ENCODE measurements around the gene FAM180A.
"Not testable (repeated sequence)": the region's sequence is repeated elsewhere in the genome, so short reads cannot be mapped to it uniquely, and the experiment has no call there.

Gene FAM180A

DNA sequence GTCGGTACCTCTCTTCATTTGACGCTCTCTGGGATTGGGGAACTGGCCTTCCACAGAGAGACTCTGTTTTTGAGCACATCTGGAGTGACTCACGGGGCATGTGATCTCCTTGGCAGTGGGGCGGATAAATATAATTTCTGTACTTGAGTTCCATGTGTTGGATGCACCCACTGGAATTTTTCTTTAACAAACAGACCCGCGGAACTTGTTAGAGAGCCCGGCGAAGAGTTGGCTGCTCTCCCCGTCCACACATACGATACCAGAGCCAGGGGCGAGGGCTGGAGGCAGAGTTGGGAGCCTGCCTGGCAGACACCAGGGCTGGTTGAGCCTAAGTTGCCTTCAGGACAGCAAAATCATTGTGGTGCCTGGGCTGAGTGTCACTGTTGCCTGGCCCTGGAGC is at the start of gene FAM180A:
TSS of gene FAM180A (minus strand) at position 44 of the 400 bp plus-strand sequence. CDS start 233 bp downstream, outside the sequence.
- DNase-seq = no peak

DNA sequence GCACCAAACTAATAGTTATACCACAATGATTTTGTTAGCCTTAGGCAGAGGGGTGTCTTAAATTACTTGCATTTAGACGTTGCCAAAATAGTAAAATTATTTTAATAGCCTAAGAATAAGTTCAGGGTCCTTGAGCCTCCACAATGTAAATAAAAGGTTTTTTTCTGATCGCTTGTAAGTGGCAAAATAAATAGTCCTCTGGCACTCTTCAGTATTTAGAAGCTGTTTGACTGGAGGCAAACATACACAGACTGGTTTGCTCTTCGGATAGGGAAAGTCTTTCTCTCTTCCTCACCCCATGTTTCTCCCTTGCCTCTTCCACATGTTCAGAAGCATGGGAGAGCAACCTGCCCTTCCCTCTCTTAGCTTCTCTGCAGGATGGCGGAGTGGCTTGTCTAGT is 49.5 kb upstream of the FAM180A start:
- DNase-seq = peak; percentile 80

DNA sequence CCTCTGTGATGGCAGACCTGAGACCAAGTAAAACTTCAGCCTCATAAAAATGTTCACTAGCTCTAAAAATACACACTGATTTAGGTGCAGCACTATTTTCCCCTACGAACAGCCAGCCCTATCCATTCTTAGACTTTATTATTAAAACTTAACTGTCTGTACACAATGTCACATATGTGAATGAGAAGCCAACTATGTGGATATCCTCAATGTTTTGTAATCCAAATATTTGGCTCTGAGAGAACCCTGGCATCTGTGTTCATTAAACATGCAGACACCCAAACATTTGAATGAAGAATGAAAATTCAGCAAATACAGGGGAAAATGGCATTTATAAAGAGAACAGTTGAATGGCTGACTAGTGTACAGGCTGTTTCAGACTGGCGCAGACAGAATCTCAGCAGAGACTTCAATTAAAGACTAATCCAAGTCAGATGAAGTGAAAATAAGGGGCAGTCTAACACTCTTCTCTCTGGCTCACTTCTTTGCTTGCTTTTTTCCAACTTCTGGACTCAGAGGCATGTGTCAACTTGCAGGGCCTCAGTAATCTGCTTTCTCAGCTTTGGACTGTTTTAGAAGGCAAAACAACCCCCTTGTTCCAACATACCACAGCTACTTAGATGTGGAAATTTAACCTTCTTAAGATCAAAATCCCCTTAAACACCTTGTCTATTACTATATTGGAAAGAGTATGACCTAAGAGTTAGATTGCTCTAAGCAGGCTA is 47.4 kb upstream of the FAM180A start:
- DNase-seq = no peak

DNA sequence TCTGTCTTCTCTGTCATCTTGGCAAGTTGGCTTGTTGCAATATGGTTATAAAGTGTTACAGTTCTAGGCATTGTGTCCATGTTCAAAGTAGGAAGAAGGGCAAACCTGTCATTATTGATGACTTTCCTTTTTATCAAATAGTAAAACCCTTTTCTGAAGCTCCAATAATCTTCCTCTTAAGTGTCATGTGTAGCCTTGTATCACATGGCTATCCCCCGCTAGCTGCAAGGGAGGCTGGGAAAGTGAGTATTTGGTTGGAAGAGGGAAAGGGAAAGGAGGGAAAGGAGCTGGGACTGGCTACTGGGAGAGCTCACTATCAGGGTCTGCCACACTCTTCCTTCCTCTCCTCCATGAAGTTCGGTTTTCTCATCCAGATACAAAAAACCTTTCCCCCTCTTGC is 45.2 kb upstream of the FAM180A start:
- no peak for DNase-seq

DNA sequence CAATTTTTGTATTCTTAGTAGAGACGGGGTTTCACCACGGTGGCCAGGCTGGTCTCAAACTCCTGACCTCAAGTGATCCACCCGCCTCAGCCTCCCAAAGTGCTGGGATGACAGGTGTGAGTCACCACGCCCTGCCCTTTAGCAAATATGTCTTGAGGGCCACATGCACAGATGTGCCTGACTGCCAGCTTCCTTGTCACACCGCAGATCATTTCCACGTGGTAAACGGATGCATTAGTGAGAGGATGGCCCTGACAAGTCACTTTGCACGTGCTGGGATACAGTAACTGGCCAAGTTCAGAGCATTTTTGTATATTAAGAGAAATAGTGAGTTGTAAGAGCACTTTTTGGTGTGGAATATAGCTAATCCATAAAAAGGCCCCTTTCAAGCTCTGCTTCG is 44.3 kb upstream of the FAM180A start:
- no peak for DNase-seq

DNA sequence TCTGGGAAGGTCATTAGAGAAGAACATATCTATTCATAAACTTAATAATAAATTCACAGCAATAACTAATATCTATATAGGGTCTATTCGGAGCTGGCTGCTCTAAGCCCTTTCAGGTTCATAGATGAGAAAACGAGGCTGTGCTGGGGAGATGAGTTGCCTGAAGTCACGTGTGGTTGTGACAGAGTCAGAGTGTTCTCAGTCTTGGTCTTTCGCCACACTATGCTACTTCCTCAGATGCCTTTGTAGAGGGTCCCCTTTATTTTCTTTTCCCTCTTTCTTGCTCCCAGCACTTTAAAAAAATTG is 43.7 kb upstream of the FAM180A start:
- no peak for DNase-seq

DNA sequence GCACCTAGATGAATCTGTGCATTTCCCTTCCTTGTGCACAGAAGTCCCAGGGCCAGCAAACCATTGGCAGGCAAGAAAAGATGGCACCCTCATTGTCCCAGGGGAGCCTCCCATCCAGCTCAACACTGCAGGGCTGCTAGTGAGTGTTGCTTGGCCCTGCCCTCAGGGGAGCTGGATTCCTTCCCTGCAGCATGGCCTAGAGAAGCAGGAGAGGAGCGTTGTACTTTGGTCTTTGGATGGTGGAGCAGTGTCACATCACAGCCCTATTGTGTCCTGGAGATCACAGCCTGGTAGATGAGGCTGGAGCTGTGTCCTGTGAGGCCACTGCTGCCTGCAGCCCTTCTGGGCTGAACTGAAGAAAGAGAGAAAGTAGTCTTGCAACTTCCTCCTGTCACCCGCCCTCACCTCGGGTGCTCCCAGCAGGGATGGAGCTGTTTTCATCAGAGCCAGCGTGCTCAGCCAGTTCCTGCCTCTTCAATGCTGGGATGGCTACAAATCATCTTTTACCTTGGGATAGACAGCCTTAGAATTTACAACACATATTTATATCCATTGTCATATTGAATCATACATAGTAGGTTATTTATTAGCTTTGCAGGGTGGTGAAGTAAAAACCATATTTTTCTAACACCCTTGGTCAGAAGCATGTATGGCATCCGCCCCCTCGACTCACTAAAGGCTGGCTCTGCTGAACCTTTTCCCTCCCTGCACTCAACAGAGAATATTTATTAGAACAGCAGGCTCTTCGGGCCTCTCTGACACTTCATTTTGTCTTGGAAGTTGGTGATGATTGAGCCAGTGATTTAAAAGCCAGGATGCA is 43.1 kb upstream of the FAM180A start:
- DNase-seq = no peak

DNA sequence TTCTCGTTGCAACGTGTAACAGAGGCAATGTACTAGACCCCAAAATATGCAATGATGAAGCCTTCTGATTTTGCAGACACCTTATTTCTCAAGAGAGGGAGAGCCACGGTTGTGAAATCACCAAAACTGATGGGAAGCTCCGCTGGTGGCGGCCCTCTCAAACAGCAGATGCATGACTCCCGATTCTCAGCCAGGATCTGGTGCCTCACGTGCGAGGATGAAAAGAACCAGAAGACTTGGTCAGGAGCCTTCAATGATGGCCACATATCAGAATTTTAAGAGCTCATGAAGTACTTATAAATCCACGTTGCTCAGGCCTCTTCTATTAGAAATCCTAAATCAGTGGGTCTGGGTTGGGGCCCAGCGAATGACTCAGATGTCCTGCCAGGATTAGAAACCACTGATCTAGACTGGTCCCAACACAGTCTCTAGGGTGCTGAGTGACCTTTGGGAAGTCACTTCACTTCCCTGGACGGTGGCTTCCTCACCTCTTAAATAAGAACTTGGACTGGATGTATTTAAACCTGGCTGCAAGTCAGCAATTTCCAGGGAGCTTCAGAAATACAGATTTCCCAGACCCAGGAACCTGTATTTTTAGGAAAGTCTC is 41.9 kb upstream of the FAM180A start:
- no peak for DNase-seq

DNA sequence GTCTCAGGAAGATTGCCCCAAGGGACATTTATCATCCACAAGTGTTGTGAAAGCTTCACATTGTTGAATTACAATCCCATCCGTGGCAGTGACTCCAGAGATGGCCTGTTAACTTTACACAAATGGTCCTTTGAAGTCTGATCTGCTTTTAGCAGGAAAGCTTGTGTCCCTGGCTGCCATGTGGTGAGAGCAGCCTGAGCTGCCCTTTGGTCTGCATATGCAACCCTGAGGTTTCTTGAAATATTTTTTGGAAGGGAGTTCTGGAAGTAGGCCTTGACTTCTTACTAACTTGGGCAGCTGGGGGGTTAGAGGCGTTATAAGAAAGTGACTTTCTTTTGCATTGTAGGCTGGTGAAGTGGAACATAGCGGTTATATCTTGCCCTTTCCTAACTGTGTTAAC is 41.3 kb upstream of the FAM180A start:
- DNase-seq = no peak

DNA sequence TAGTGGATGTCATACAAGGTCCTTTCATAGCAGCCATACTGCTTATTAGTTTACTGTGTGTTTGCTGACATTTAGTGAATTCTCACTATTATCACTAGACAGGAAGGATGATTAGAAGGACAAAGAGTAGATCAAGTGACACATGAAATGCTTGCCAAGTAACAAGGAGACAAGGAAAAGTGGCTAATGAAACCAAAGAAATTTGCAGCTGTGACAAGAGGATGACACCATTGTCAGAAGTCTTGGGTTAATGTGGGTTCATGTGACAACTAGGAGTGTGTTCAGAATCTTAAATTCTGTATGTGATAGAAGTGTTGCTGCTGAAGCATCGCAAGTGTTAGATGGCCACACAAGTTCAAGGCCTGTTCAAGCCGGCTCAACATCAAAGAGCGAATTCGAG is 40.8 kb upstream of the FAM180A start:
- no peak for DNase-seq

DNA sequence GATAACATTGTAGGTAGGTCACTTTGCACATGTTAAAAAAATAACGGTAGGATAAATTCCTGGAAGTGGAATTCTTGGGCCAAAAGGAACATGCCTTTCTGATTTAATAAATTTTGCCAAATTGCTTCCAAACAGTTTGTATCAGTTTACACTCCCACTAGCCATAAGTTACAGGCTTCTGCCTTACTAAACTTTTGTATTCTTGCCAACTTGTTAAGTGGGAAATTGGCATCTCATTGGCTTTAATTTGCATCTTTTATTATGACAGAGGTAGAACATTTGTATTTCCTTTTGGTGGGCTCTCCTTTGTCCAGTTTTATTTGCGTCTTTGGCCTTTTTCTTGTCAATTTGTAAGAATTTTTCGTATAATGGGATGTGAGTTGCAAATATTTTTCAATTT is 38.3 kb upstream of the FAM180A start:
- DNase-seq = no peak

DNA sequence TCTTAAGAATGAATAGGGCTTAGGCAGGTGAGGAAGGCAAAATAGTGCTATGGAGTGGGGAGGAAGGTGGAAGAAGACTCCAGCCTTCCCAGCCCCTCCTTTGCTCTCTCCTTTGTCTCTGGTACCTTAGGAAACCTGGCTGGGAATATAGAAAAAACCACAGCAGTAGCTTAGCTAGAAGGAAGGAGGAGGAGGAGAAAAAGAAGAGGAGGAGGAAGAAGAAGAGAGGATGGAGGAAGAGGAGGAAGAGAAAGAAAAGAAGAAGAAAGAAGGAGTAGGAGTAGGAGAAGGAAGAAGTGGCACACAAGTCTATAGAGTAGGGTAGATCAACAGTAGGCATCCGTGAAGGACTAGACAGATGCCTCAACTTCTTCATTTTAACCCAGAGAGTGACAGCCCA is 36.5 kb upstream of the FAM180A start:
- no peak for DNase-seq

DNA sequence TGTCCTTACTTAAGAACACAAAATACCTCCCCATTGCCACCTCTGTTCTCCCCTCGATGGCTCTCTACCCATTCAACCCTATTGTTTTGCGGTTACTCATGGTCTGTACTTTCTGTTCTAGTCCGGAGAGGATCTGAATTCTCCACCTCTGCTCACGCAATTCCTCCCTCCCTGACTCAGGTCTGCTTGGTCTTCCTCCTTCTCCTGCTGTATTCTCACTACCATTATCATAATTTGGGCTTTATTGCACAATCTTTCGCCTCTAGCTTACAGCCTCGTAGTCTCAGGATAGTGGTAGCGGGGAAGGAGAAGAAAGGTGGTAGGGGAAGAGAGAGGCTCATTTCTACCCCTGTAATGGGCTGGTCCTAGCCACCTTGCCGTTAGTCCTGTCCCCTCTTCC is 35.4 kb upstream of the FAM180A start:
- DNase-seq = no peak

DNA sequence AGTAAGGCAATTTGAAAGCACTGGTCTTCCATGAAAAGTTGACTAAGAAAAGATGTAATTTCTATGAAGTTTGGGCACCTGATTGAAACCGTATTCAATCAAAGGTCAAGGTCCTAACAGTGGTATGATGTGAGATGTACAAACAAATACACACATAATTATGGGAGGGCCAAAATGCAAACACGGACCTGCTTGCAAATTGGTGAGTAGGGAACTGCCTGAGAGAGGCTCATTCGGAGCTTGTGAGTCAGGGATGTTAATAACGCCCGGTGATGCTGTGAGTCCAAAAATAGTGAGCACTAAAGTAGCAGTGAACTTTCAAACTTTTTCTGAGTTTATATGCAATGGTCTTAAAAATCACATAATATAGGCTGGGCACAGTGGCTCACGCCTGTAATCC is 34.2 kb upstream of the FAM180A start:
- DNase-seq = no peak

DNA sequence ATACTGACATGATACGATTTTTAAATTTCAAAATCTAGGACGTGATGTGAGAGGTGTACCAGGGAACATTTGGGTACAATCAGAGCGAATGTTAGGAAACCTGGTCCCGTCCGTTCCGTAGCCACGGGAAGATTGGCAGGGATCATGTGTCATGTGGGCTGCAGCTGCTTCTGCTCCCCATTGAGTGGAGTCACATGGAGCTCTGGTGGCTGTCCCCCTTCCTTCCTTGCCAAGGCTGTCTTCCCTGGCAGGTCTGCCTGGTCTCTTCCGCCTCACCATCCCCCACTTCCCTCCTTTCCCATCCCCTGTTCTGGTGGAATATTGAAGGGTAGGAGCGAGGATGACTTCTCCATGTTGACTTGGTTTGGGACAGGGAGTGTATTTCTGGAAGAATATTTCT is 33.8 kb upstream of the FAM180A start:
- DNase-seq = no peak

DNA sequence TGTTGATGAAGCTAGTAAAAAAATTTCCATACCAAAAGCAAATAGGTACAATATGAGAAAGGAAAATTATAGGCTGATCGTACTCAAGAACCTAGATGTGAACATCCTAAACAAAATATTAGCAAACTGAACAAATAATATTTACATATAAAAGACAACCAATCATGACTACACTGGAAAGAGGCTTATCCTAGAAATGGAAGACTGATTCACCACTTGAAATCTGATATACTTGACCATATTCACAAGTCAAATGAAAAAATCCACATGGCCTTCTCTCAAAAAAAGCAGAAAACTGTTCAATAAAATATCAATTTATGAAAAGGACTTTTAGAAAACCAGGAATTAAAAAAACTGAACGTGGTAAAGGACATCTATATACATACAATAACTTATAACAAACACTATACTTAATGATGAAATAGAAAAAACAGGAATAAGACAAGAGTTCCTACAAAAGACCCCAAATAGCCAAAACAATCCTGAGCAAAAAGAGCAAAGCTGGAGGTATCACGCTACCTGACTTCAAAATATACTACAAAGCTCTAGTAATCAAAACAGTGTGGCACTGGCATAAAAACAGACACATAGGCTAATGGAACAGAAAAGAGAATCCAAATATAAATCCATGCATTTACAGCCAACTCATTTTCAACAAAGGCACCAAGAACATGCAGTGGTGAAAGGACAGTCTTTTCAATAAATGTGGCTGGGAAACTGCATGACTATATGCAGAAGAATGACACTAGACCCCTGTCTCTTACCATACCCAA is 29.2 kb upstream of the FAM180A start:
- DNase-seq = no peak

DNA sequence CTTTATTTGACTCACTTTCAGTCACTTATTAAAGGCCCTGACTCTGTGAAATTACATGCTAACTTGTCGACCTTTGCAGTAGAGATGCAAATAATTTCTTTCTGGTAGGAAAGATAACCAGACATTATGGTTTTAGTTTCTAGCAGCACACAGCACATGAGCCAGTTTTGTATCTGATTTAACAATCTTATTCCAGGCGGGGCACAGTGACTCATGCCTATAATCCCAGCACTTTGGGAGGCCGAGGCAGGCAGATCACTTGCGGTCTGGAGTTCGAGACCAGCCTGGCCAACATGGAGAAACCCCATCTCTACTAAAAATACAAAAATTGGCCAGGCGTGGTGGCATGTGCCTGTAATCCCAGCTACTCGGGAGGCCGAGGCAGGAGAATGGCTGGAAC is 27.3 kb upstream of the FAM180A start:
- DNase-seq = not testable (repeated sequence)

DNA sequence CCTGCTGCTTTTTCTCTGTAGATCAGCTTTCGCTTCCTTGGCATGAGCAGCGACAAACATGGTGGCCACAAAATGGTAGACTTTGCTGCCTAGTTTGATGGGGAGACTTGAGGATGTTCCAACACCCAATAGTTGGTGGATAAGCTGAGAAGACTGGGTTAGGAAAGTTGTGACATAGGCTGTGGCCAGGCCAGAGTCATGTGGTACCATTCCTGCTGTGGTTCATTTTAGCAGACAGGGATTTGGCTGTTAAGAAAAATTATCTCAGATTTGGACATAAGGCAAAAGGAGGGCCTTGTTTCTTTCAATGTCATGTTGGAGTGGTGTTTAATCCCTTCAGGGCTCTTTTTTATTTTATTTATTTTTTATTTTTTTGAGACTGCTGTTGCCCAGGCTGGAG is 26.6 kb upstream of the FAM180A start:
- no peak for DNase-seq

DNA sequence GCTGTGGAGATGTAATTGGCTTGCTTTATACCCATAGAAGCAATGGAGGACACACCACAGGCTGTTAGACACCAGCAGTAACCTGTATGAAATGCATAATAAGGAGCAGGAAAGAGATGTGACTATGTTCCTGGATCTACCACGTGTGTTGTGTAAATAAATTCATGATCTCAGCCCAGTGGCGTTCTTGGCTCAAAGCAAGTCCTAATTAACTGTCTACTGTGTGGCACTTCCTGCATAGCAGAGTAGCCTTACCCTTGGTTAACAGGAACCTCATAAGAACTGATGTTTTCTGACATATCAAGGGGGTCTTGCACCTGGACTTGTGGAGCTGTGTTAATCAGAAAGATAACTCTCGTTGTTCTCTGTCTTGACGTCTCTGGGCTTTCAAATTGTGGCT is 25.7 kb upstream of the FAM180A start:
- DNase-seq = peak; percentile 69

DNA sequence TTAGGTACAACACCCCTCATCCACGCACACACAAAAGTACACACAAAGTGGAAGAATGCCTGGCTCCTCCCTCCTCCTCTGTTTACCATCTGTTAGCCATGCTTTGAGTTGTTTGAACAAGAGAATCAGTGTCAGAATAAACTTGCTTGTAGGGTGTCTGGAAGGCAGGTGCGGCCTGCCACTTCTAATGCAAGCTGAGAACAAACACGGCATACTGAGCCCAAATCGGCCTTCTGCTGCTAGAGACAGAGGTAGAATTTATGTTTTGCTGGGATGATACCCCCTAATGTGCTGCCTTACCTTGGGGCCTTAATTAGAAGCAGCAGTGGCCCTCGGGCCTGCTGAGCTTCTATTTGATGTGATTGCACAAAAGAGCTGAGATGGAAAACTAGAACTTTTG is 24.9 kb upstream of the FAM180A start:
- DNase-seq = peak; percentile 86

DNA sequence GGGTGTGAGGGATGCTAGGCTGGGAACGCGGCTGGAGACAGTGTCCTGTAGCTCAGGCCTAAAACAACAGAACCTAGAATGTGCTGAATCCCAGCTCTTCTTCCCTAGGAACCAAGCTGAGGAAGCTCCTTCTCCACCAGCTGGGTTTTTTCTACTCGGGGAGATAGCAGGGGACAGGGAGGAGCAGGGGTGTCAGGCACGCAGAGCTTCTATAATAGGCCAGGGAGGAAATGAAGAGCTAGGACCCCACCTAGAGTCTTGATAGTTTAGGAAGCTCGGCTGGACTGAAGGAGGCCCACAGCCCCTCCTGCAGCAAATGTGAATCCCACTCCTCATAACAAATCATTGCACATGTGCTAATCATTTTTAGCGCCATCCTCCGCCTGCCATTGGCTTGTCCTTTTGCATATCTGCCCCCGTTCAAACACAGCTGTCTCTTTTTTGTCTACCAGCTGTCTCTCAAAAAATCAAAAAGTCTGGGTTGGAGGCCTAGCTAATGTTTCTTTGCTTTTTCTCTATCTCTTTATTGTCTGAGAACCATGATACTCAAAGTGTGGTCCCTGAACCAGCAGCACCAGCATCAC is 24.1 kb upstream of the FAM180A start:
- no peak for DNase-seq

DNA sequence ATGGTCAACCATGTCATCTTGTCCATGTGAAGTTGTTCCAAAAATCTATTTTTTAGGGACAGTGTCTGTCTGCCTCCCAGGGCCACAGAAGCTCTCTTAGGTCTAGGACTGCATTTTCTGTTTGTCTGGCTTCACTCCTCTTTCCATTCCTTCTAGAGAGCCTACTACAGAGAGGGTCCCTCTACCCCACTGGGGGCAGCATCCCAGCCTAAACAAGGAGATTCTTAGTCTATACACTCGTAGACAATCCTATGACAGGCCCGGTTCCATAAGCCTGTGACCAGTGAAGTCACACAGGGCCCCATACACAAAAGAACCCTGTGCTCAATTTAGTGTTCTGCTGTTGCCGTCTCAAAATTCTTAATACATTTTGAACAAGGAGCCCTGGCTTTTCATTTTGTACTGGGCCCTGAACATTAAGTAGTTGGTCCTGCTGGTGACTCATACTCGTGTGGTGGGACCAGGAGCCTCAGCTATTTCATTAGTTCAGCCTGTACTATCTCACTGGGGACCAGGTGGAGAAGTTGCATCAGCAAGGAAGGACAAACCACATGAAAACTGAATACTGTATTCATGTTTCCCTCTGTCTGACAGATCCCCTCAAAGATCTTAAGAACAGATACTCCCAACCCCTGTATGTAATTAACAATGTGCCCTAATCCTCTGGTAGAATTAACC is 23.5 kb upstream of the FAM180A start:
- no peak for DNase-seq

DNA sequence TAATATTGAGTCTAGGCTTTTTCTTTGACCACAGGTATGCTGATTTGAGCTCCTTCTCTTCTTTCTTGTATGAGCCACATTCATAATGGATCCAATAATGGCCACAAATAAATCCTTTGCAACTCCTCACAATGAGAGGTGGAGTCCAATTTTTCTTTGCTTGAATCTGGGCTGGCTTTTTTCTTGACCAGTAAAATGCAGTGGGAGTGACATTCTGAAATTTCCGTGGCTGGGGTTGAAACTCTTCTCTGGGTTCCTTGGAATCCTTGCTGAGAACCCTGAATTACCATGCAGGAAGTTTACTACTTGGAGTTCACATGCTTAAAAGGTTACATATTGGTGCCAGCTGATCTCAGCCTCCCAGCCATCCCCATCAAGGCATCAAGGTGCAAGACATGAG is 22.4 kb upstream of the FAM180A start:
- no peak for DNase-seq
